GM12878 (cell line): ENCODE measurements around the gene SNRPN.

Source experiments
- CTCF ChIP-seq, 3 experiments: IDR thresholded peaks in 2 of 3; conservative IDR thresholded peaks in 1 of 3; 2 replicates each; pipeline ENCODE4 v1.5.1; 2011; ENCODE audit warnings: low read depth in 3 of 3, low read length in 3 of 3, mild to moderate bottlenecking in 3 of 3, control low read depth in 2 of 3, moderate library complexity in 2 of 3, inconsistent platforms in 1 of 3, mixed read lengths in 1 of 3; ENCODE audit not compliant: control insufficient read depth in 2 of 3, insufficient read depth in 1 of 3; ENCODE audit errors: extremely low read depth in 1 of 3
- JUND ChIP-seq: IDR thresholded peaks from 2 replicates; pipeline ENCODE4 v1.6.1; 2012; ENCODE audit warnings: low read depth, mild to moderate bottlenecking, low read length, improper control_type of control experiment, moderate library complexity
- TAF1 ChIP-seq: IDR thresholded peaks from 2 replicates; pipeline ENCODE4 v1.6.1; 2011; ENCODE audit warnings: mild to moderate bottlenecking, low read depth, low read length, borderline replicate concordance
- TF ChIP-seq, protein P1 (sequence below): fragments of 450-650 bp; IDR thresholded peaks from 2 replicates; pipeline ENCODE4 v1.6.1; 2018; ENCODE audit warnings: mild to moderate bottlenecking, low read depth, moderate library complexity; ENCODE audit not compliant: partially characterized antibody

DNA sequence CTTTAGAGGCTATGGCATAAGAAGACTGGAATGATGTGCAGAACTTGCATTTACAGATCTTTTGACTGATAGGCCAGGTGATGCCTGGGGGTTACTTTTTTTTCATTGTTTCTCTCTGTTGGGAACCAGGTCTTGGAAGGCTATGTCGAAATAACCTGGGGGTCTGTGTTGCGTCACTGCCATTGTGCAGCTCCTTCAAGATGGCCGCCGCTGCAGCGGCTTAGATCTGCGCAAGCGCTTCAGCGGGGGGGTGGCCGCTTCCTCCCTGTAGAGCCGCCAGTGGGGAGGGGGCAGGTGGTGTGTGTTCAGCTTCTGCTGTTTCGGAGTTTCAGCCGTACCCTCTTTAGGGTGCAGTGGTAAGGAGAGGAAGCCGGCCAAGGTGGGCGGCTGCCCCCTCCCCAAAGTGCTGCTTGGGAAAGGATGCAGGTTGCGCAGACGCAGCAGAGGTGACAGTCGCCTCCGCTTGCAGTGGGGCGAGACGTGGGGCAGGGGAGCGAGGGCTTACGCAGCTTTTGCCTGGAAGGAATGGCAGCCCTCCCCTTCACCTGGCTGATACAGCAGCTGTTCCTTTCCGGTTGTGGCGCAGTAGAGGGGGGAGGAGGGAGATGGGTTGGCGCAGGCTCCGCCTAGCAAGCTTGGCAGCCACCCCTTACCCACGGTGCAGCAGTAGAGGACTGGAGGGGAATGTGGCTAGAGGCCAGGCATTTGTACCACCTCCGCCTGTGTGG is 1.5 kb downstream of the SNRPN start:
- TF ChIP-seq CTCF (IDR thresholded peaks at IDR 0.05 in 2 of 3, conservative IDR thresholded peaks at IDR 0.05 in 1 of 3; ENCODE audit: control insufficient read depth in 2 of 3, extremely low read depth in 1 of 3, insufficient read depth in 1 of 3, low read depth in 3 of 3, low read length in 3 of 3) (no peak), TAF1 (peak; percentile 43; the same call in 1 of the 2 replicates), JUND (no peak)
- TF ChIP-seq, protein P1, sequence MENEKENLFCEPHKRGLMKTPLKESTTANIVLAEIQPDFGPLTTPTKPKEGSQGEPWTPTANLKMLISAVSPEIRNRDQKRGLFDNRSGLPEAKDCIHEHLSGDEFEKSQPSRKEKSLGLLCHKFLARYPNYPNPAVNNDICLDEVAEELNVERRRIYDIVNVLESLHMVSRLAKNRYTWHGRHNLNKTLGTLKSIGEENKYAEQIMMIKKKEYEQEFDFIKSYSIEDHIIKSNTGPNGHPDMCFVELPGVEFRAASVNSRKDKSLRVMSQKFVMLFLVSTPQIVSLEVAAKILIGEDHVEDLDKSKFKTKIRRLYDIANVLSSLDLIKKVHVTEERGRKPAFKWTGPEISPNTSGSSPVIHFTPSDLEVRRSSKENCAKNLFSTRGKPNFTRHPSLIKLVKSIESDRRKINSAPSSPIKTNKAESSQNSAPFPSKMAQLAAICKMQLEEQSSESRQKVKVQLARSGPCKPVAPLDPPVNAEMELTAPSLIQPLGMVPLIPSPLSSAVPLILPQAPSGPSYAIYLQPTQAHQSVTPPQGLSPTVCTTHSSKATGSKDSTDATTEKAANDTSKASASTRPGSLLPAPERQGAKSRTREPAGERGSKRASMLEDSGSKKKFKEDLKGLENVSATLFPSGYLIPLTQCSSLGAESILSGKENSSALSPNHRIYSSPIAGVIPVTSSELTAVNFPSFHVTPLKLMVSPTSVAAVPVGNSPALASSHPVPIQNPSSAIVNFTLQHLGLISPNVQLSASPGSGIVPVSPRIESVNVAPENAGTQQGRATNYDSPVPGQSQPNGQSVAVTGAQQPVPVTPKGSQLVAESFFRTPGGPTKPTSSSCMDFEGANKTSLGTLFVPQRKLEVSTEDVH: no peak
